GM18870 (cell line): Measurements from ENCODE around the gene CABP5.
"Not testable (repeated sequence)": the region's sequence is repeated elsewhere in the genome, so short reads cannot be mapped to it uniquely, and the experiment has no call there.

ENCODE experiments used
- ATAC-seq: cut with Tn5 transposase; IDR thresholded peaks from one replicate; pipeline ENCODE4 v1.9.1; 2021; ENCODE audit warnings: moderate library complexity; ENCODE audit not compliant: unreplicated experiment

CABP5 gene

GRCh38 chr19:48043675-48044258, at the start of gene CABP5:
CABP5 (minus strand) TSS chr19:48044079; CDS start chr19:48043922, 157 bp downstream.
- ATAC-seq = no peak

GRCh38 chr19:48091111-48091718, 47.3 kb upstream of the CABP5 start:
- ATAC-seq = not testable (repeated sequence)

- no peak for ATAC-seq
Observed at GRCh38 chr19:48090281-48090802, 46.5 kb upstream of the CABP5 start.

- ATAC-seq = not testable (repeated sequence)
Observed at GRCh38 chr19:48088991-48089390, 45.1 kb upstream of the CABP5 start.

GRCh38 chr19:48085904-48086864, 42.3 kb upstream of the CABP5 start:
- ATAC-seq = no peak

GRCh38 chr19:48085076-48085475, 41.2 kb upstream of the CABP5 start:
- ATAC-seq = no peak

GRCh38 chr19:48081106-48081505, 37.2 kb upstream of the CABP5 start:
- ATAC-seq = no peak

GRCh38 chr19:48070177-48070769, 26.4 kb upstream of the CABP5 start:
- not testable (repeated sequence) for ATAC-seq

GRCh38 chr19:48069435-48069834, 25.6 kb upstream of the CABP5 start:
- no peak for ATAC-seq

- no peak for ATAC-seq
Observed at GRCh38 chr19:48064509-48064908, 20.6 kb upstream of the CABP5 start.

GRCh38 chr19:48061401-48062344, 17.8 kb upstream of the CABP5 start:
- ATAC-seq = no peak

- ATAC-seq = no peak
Observed at GRCh38 chr19:48060381-48060780, 16.5 kb upstream of the CABP5 start.

- no peak for ATAC-seq
Observed at GRCh38 chr19:48059331-48059730, 15.5 kb upstream of the CABP5 start.

- ATAC-seq = no peak
Observed at GRCh38 chr19:48053856-48054255, 10.0 kb upstream of the CABP5 start.

- no peak for ATAC-seq
Observed at GRCh38 chr19:48053076-48053475, 9.2 kb upstream of the CABP5 start.

GRCh38 chr19:48051335-48052033, 7.6 kb upstream of the CABP5 start:
- no peak for ATAC-seq

- ATAC-seq = no peak
Observed at GRCh38 chr19:48044561-48044960, 682 bp upstream of the CABP5 start.

GRCh38 chr19:48041877-48042580, 1.9 kb downstream of the CABP5 start:
- no peak for ATAC-seq

- no peak for ATAC-seq
Observed at GRCh38 chr19:48036765-48037164, 7.1 kb downstream of the CABP5 start.
